Right atrium auricular region (tissue), 2 donors: ENCODE results near the gene BTN3A1. TPM values are rescaled to one million over a fixed set of nuclear protein-coding genes. Genes with fewer than 3 reads are reported as not detected.

ENCODE experiments used
- DNase-seq: peaks from one replicate; pipeline ENCODE4 v3.0.0-alpha.2; 2019; ENCODE audit warnings: low spot score
- H3K27ac ChIP-seq, 2 donors: fragments of 200-600 bp; sonication (generic); 1 replicate in 1 of 2; 2 replicates in 1 of 2; pipeline ENCODE4 v1.5.1; 2016 to 2019
- H3K27me3 ChIP-seq, 2 donors: fragments of 200-600 bp; sonication (generic); one replicate each; pipeline versions ENCODE4 v1.5.1 to v1.6.0; 2017 to 2019
- H3K36me3 ChIP-seq: fragments of 200-600 bp; sonication (generic); one replicate; pipeline ENCODE4 v1.5.1; 2016
- H3K4me1 ChIP-seq, 2 donors: fragments of 200-600 bp; sonication (generic); one replicate each; pipeline versions ENCODE4 v1.5.1 to v1.6.0; 2017 to 2019
- H3K4me3 ChIP-seq, 2 donors: fragments of 200-600 bp; sonication (generic); 1 replicate in 1 of 2; 2 replicates in 1 of 2; pipeline ENCODE4 v1.5.1; 2017 to 2019; ENCODE audit warnings: mild to moderate bottlenecking in 1 of 2, moderate library complexity in 1 of 2
- H3K9me3 ChIP-seq, 2 donors: fragments of 200-600 bp; sonication (generic); one replicate each; pipeline ENCODE4 v1.5.1; 2019
- CTCF ChIP-seq, 2 donors: fragments of 200-600 bp; sonication (generic); IDR thresholded peaks; one replicate each; pipeline ENCODE4 v1.5.1; 2019; ENCODE audit warnings: antibody characterized with exemption in 2 of 2
- total RNA-seq, 2 donors: library from RNA; depleted of rRNA; stranded (reverse); fragments of >200 nt; gene quantifications; one replicate each; pipeline ENCODE4 v1.1.0, GENCODE V29; 2016

The BTN3A1 gene
- total RNA-seq, 2 donors from 2014 or later, result 3.6 to 6.6 TPM

- Histone ChIP-seq H3K9me3 (no peaks in the 10 kb centered on the region), H3K27ac (no peak overlapping the region), H3K27me3 (no peaks in the 10 kb centered on the region), H3K36me3 (no peaks in the 10 kb centered on the region), H3K4me1 (peaks cover 0 to 8% of the 10 kb centered on the region in 2 donors), H3K4me3 (no peak overlapping the region)
- no peak for TF ChIP-seq CTCF (IDR thresholded peaks at IDR 0.05)
- DNase-seq, result no peak
These were observed 1.4 kb upstream of the BTN3A1 start for GRCh38 chr6:26400626-26401025.

- Histone ChIP-seq H3K4me3 (peak overlapping the region; percentile 51 to 61), H3K27me3 (no peaks in the 10 kb centered on the region), H3K9me3 (no peaks in the 10 kb centered on the region), H3K36me3 (no peaks in the 10 kb centered on the region), H3K4me1 (peaks cover 0 to 8% of the 10 kb centered on the region in 2 donors), H3K27ac (peak overlapping the region; percentile 70 to 85)
- no peak for TF ChIP-seq CTCF (IDR thresholded peaks at IDR 0.05)
- DNase-seq, result no peak
These were observed 587 bp upstream of the BTN3A1 start for GRCh38 chr6:26401389-26401986.

GRCh38 chr6:26403893-26404292, 1.8 kb downstream of the BTN3A1 start:
- Histone ChIP-seq H3K27ac (no peak overlapping the region), H3K27me3 (no peaks in the 10 kb centered on the region), H3K9me3 (no peaks in the 10 kb centered on the region), H3K4me3 (no peak overlapping the region), H3K36me3 (peaks cover 6% of the 10 kb centered on the region), H3K4me1 (peaks cover 0 to 8% of the 10 kb centered on the region in 2 donors)
- TF ChIP-seq CTCF (IDR thresholded peaks at IDR 0.05), result no peak
- DNase-seq, result no peak

- no peak for DNase-seq
- TF ChIP-seq CTCF (IDR thresholded peaks at IDR 0.05), result no peak
- no peak overlapping the region for H3K4me3 ChIP-seq
- no peaks in the 10 kb centered on the region for H3K27me3 ChIP-seq
- no peak overlapping the region for H3K27ac ChIP-seq
- H3K36me3 ChIP-seq, result peaks cover 6% of the 10 kb centered on the region
- peaks cover 0 to 8% of the 10 kb centered on the region in 2 donors for H3K4me1 ChIP-seq
- no peaks in the 10 kb centered on the region for H3K9me3 ChIP-seq
These were observed 2.5 kb downstream of the BTN3A1 start for GRCh38 chr6:26404546-26404945.

- TF ChIP-seq CTCF (IDR thresholded peaks at IDR 0.05), result no peak
- Histone ChIP-seq H3K4me1 (no peaks in the 10 kb centered on the region), H3K36me3 (peaks cover 6% of the 10 kb centered on the region), H3K27me3 (no peaks in the 10 kb centered on the region), H3K4me3 (no peak overlapping the region), H3K9me3 (no peaks in the 10 kb centered on the region), H3K27ac (no peak overlapping the region)
- no peak for DNase-seq
These were observed 7.0 kb downstream of the BTN3A1 start for GRCh38 chr6:26408828-26409730.
